Measurements from ENCODE around the gene ZNF358. TPM values are rescaled to one million over a fixed set of nuclear protein-coding genes. Genes with fewer than 3 reads are reported as not detected.

ZNF358 gene
- total RNA-seq, 1 experiment from 2014 or later, result 30.2 TPM

GRCh38 chr19:7513809-7514642, 1.9 kb upstream of the ZNF358 start:
- no peaks in the 10 kb centered on the region for H3K27me3 ChIP-seq (ENCODE audit: control insufficient read depth, insufficient read depth, low read length)
- POLR2A ChIA-PET, result no interaction called here
- H3K4me1 ChIP-seq (ENCODE audit: control insufficient read depth, insufficient read depth, low read length), result peaks cover 5% of the 10 kb centered on the region
- CTCF ChIA-PET, result no interaction called here
- no TSS peak for BruUV-seq (replicated peaks)
- no peak for ATAC-seq
- no peak for TF ChIP-seq POLR2AphosphoS5 (IDR thresholded peaks at IDR 0.05; ENCODE audit: low read depth, low read length)
- TF ChIP-seq CTCF (IDR thresholded peaks at IDR 0.05), result no peak
- no peak for TF ChIP-seq REST (IDR thresholded peaks at IDR 0.05; ENCODE audit: insufficient read depth in 1 of 2, low read depth in 2 of 2, low read length in 1 of 2)
- no peak for TF ChIP-seq TCF7L2 (IDR thresholded peaks at IDR 0.05; ENCODE audit: low read depth, low read length)
- TF ChIP-seq SIN3A (IDR thresholded peaks at IDR 0.05; ENCODE audit: borderline replicate concordance, insufficient read depth, low read depth, low read length), result no peak
- intact Hi-C loops (cut with micrococcal nuclease; ENCODE audit: unreplicated experiment) (no loop called here), in situ Hi-C loops (cut with HindIII; ENCODE audit: low pct_unique_long_range_greater_than_20kb, low sequenced_read_pairs) (no loop called here)
- H3K27ac ChIP-seq (ENCODE audit: low read length), result no peak overlapping the region
- no peaks in the 10 kb centered on the region for H3K9me3 ChIP-seq (ENCODE audit: control insufficient read depth, insufficient read depth, low read depth, low read length)
- no peaks in the 10 kb centered on the region for H3K36me3 ChIP-seq (ENCODE audit: control insufficient read depth, insufficient read depth, low read length)
- no peak overlapping the region for H3K4me3 ChIP-seq (ENCODE audit: low read depth in 2 of 2, low read length in 2 of 2)
- no peak for DNase-seq (ENCODE audit: low read depth, low spot score)

- TF ChIP-seq POLR2AphosphoS5 (IDR thresholded peaks at IDR 0.05; ENCODE audit: low read depth, low read length) (no peak), SIN3A (IDR thresholded peaks at IDR 0.05; ENCODE audit: borderline replicate concordance, insufficient read depth, low read depth, low read length) (no peak), CTCF (IDR thresholded peaks at IDR 0.05) (no peak), TCF7L2 (IDR thresholded peaks at IDR 0.05; ENCODE audit: low read depth, low read length) (no peak), REST (IDR thresholded peaks at IDR 0.05; ENCODE audit: insufficient read depth in 1 of 2, low read depth in 2 of 2, low read length in 1 of 2) (no peak)
- no peak for ATAC-seq
- intact Hi-C loops (cut with micrococcal nuclease; ENCODE audit: unreplicated experiment) (no loop called here), in situ Hi-C loops (cut with HindIII; ENCODE audit: low pct_unique_long_range_greater_than_20kb, low sequenced_read_pairs) (no loop called here)
- no peaks in the 10 kb centered on the region for H3K9me3 ChIP-seq (ENCODE audit: control insufficient read depth, insufficient read depth, low read depth, low read length)
- H3K36me3 ChIP-seq (ENCODE audit: control insufficient read depth, insufficient read depth, low read length), result no peaks in the 10 kb centered on the region
- H3K27ac ChIP-seq (ENCODE audit: low read length), result peak overlapping the region; percentile 84
- no peak for DNase-seq (ENCODE audit: low read depth, low spot score)
- no peaks in the 10 kb centered on the region for H3K27me3 ChIP-seq (ENCODE audit: control insufficient read depth, insufficient read depth, low read length)
- POLR2A ChIA-PET, result no interaction called here
- peaks cover 5% of the 10 kb centered on the region for H3K4me1 ChIP-seq (ENCODE audit: control insufficient read depth, insufficient read depth, low read length)
- CTCF ChIA-PET, result no interaction called here
- no TSS peak for BruUV-seq (replicated peaks)
- H3K4me3 ChIP-seq (ENCODE audit: low read depth in 2 of 2, low read length in 2 of 2), result peak overlapping the region; percentile 37 to 57
Measured at GRCh38 chr19:7515110-7515644, 726 bp upstream of the ZNF358 start.

Measured in Panc1 (cell line).